ENCODE results near the gene KCNH2.

DNA sequence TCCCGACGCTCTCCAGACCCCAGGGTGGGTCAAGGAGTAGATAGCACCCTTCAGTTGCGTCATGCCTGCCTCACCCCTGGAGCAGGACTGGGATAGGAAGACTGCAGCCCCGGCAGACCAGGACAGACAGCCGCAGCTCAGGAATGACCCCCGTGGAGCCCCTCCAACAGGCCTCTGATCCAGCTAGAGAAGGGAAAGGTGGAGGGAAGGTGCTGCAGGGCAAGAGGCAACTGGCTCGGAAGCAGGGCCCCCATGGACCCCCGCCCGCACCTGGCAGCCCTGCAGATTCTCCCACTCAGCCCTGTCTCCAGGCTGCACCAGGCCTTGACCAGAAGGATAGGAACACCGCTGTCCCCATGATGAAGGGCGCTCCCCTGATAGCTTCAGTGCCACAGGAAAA, 7.7 kb downstream of the KCNH2 start:
- TF ChIP-seq ZNF564 (CRISPR knock-in tag; IDR thresholded peaks at IDR 0.05) (no peak), CHD2 (IDR thresholded peaks at IDR 0.05; ENCODE audit: low read depth, low read length) (no peak), NR3C1 (CRISPR knock-in tag; IDR thresholded peaks at IDR 0.05) (no peak), MED1 (CRISPR knock-in tag; IDR thresholded peaks at IDR 0.05) (no peak), SMARCC2 (IDR thresholded peaks at IDR 0.05) (no peak), ZSCAN25 (CRISPR knock-in tag; IDR thresholded peaks at IDR 0.05) (no peak)
- TF ChIP-seq, protein P1, sequence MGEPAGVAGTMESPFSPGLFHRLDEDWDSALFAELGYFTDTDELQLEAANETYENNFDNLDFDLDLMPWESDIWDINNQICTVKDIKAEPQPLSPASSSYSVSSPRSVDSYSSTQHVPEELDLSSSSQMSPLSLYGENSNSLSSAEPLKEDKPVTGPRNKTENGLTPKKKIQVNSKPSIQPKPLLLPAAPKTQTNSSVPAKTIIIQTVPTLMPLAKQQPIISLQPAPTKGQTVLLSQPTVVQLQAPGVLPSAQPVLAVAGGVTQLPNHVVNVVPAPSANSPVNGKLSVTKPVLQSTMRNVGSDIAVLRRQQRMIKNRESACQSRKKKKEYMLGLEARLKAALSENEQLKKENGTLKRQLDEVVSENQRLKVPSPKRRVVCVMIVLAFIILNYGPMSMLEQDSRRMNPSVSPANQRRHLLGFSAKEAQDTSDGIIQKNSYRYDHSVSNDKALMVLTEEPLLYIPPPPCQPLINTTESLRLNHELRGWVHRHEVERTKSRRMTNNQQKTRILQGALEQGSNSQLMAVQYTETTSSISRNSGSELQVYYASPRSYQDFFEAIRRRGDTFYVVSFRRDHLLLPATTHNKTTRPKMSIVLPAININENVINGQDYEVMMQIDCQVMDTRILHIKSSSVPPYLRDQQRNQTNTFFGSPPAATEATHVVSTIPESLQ (CRISPR knock-in tag; conservative IDR thresholded peaks at IDR 0.05) = no peak
- TF ChIP-seq, protein P2, sequence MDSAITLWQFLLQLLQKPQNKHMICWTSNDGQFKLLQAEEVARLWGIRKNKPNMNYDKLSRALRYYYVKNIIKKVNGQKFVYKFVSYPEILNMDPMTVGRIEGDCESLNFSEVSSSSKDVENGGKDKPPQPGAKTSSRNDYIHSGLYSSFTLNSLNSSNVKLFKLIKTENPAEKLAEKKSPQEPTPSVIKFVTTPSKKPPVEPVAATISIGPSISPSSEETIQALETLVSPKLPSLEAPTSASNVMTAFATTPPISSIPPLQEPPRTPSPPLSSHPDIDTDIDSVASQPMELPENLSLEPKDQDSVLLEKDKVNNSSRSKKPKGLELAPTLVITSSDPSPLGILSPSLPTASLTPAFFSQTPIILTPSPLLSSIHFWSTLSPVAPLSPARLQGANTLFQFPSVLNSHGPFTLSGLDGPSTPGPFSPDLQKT (CRISPR knock-in tag; IDR thresholded peaks at IDR 0.05; ENCODE audit: borderline replicate concordance) = no peak
- TF ChIP-seq, protein P3, sequence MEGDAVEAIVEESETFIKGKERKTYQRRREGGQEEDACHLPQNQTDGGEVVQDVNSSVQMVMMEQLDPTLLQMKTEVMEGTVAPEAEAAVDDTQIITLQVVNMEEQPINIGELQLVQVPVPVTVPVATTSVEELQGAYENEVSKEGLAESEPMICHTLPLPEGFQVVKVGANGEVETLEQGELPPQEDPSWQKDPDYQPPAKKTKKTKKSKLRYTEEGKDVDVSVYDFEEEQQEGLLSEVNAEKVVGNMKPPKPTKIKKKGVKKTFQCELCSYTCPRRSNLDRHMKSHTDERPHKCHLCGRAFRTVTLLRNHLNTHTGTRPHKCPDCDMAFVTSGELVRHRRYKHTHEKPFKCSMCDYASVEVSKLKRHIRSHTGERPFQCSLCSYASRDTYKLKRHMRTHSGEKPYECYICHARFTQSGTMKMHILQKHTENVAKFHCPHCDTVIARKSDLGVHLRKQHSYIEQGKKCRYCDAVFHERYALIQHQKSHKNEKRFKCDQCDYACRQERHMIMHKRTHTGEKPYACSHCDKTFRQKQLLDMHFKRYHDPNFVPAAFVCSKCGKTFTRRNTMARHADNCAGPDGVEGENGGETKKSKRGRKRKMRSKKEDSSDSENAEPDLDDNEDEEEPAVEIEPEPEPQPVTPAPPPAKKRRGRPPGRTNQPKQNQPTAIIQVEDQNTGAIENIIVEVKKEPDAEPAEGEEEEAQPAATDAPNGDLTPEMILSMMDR (CRISPR knock-in tag; IDR thresholded peaks at IDR 0.05) = no peak

All from HepG2 (cell line).